ENCODE data around the gene TXNDC11.

- TF ChIP-seq CTCF (IDR thresholded peaks at IDR 0.05; ENCODE audit: extremely low read depth in 1 of 2, insufficient read depth in 1 of 2, low read depth in 1 of 2, low read length in 2 of 2) = no peak
- no peak for TF ChIP-seq POLR2A (IDR thresholded peaks at IDR 0.05; ENCODE audit: low read depth, low read length)
- no peak for TF ChIP-seq MYC (IDR thresholded peaks at IDR 0.05; ENCODE audit: low read depth, low read length)
- no peak for TF ChIP-seq POLR2AphosphoS5 (IDR thresholded peaks at IDR 0.05; ENCODE audit: insufficient read depth, low read depth, low read length)
- no peak for TF ChIP-seq EZH2 (IDR thresholded peaks at IDR 0.05; ENCODE audit: borderline replicate concordance, low read depth, low read length, severe bottlenecking)
- no peak for TF ChIP-seq FOS (IDR thresholded peaks at IDR 0.05; ENCODE audit: borderline replicate concordance, insufficient read depth, low read length)
- no peak for TF ChIP-seq JUN (IDR thresholded peaks at IDR 0.05; ENCODE audit: borderline replicate concordance, insufficient read depth, insufficient read length, low read depth)
Observed at GRCh38 chr16:11667221-11667823, 75.3 kb downstream of the TXNDC11 start.

All from endothelial cell of umbilical vein (primary cell).